PC-3 (cell line): ENCODE data around the gene PRRX2. TPM values are rescaled to one million over a fixed set of nuclear protein-coding genes. Genes with fewer than 3 reads are reported as not detected.
A peak's percentile ranks its signal among the peaks of the same experiment; 100 is the strongest.

Experiments
- ATAC-seq: fragments of 200-7000 bp; cut with Tn5 transposase; 2 replicates; pipeline ENCODE4 v1.9.1; 2020; ENCODE audit warnings: mild to moderate bottlenecking, moderate library complexity
- BruUV-seq: library from RNA; stranded (reverse); fragments of 400-500 nt; replicated peaks from 2 replicates; lab custom pipeline; 2021; lab: Mats Ljungman, UMichigan
- CTCF ChIA-PET: fragments of 300-600 bp; sonication (Branson Sonifier 250); formaldehyde crosslinking; loops from one replicate; lab custom pipeline; 2022; ENCODE audit warnings: antibody characterized with exemption; lab: Charles Lee
- POLR2A ChIA-PET: fragments of 300-600 bp; sonication (Branson Sonifier 250); formaldehyde crosslinking; loops from one replicate; lab custom pipeline; 2022; ENCODE audit warnings: antibody characterized with exemption; ENCODE audit not compliant: unreplicated experiment; lab: Charles Lee
- DNase-seq: peaks from one replicate; pipeline ENCODE4 v3.0.0-alpha.2; 2015
- H2AFZ ChIP-seq: fragments of 300-600 bp; sonication (generic); 2 replicates; pipeline ENCODE4 v1.6.0; 2016; ENCODE audit warnings: antibody characterized with exemption, low read length
- H3F3A ChIP-seq: fragments of 300-600 bp; sonication (generic); one replicate; pipeline ENCODE4 v1.6.0; 2017; ENCODE audit warnings: antibody characterized with exemption, low read length, control low read depth, mild to moderate bottlenecking; ENCODE audit not compliant: unreplicated experiment
- H3K27ac ChIP-seq: fragments of 300-600 bp; sonication (generic); 2 replicates; pipeline ENCODE4 v1.5.1; 2016; ENCODE audit warnings: mild to moderate bottlenecking, low read length
- H3K27me3 ChIP-seq: fragments of 300-600 bp; sonication (generic); 2 replicates; pipeline ENCODE4 v1.6.1; 2016; ENCODE audit warnings: low read length, mixed read lengths
- H3K36me3 ChIP-seq: fragments of 300-600 bp; sonication (generic); 2 replicates; pipeline ENCODE4 v1.6.1; 2016; ENCODE audit warnings: low read depth, mixed run types, low read length, mixed read lengths
- H3K4me1 ChIP-seq: fragments of 300-600 bp; sonication (generic); 2 replicates; pipeline ENCODE4 v1.5.1; 2016; ENCODE audit warnings: low read length; ENCODE audit not compliant: insufficient read depth
- H3K4me2 ChIP-seq: fragments of 300-600 bp; sonication (generic); 2 replicates; pipeline ENCODE4 v1.6.0; 2016; ENCODE audit warnings: low read length
- H3K4me3 ChIP-seq: fragments of 300-600 bp; sonication (generic); 2 replicates; pipeline ENCODE4 v1.5.1; 2016; ENCODE audit warnings: mild to moderate bottlenecking, low read length, mixed read lengths
- H3K79me2 ChIP-seq: fragments of 300-600 bp; sonication (generic); 2 replicates; pipeline ENCODE4 v1.6.1; 2017; ENCODE audit warnings: low read length, mixed read lengths
- H3K9ac ChIP-seq: fragments of 300-600 bp; sonication (generic); 2 replicates; pipeline ENCODE4 v1.6.0; 2016; ENCODE audit warnings: mild to moderate bottlenecking, low read length
- H3K9me2 ChIP-seq: fragments of 300-600 bp; sonication (generic); replicated peaks from 2 replicates; pipeline ENCODE4 v1.6.1; 2016; ENCODE audit warnings: mixed run types, low read length, mixed read lengths
- H3K9me3 ChIP-seq: fragments of 300-600 bp; sonication (generic); 2 replicates; pipeline ENCODE4 v1.6.1; 2016; ENCODE audit warnings: low read length, mixed read lengths
- H4K20me1 ChIP-seq: fragments of 300-600 bp; sonication (generic); 2 replicates; pipeline ENCODE4 v1.6.1; 2016; ENCODE audit warnings: low read length, mixed read lengths
- EZH2 ChIP-seq: fragments of 300-600 bp; sonication (generic); IDR thresholded peaks from one replicate; pipeline ENCODE4 v1.6.1; 2017; ENCODE audit warnings: antibody characterized with exemption, mild to moderate bottlenecking, low read length; ENCODE audit not compliant: unreplicated experiment
- EZH2phosphoT487 ChIP-seq: fragments of 300-600 bp; sonication (generic); IDR thresholded peaks from 2 replicates; pipeline ENCODE4 v1.6.1; 2018; ENCODE audit warnings: mild to moderate bottlenecking, antibody characterized with exemption, low read length, borderline replicate concordance
- intact Hi-C: fragments of 100-400 bp; cut with micrococcal nuclease; formaldehyde crosslinking; loops from 2 replicates; pipeline ENCODE4 v1.9.0; 2023
- total RNA-seq: library from RNA; depleted of rRNA; stranded (reverse); fragments of >200 nt; gene quantifications from 2 replicates; pipeline ENCODE4 v1.2.3, GENCODE V29; 2014
- TF ChIP-seq, protein P1 (sequence below): fragments of 300-600 bp; sonication (generic); conservative IDR thresholded peaks from 2 replicates; pipeline ENCODE4 v1.5.1; 2017; ENCODE audit warnings: antibody characterized with exemption, low read depth, mild to moderate bottlenecking, low read length

Gene PRRX2
- total RNA-seq, 1 experiment from 2014 or later: 0.47 TPM

DNA sequence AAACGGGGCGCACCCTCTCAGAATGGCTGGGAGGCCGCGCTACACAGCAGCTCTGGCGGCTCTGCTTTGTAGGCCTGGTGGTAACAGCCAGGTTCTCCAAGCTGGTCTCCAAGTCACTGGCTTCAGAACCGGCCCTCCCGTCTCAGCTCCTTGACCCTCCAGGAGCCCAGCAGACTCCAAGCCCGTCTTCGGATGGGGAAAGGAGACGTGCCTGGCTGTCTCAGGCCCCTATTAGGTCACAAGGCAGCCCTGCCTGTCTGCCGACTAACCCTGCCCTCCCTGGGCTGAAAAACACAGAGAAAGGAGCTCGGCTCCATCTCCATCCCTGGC, 25.7 kb upstream of the PRRX2 start:
- Histone ChIP-seq H3K4me3 (no peak overlapping the region), H3K4me2 (no peak overlapping the region), H3K4me1 (peaks cover 3% of the 10 kb centered on the region; the same call in 1 of the 2 replicates), H3K27ac (no peak overlapping the region), H3K9me2 (no peaks in the 10 kb centered on the region), H3K9ac (no peak overlapping the region), H3K9me3 (no peaks in the 10 kb centered on the region), H3K36me3 (no peaks in the 10 kb centered on the region), H3F3A (no peaks in the 10 kb centered on the region), H4K20me1 (no peaks in the 10 kb centered on the region), H2AFZ (no peak overlapping the region), H3K79me2 (peaks cover 25% of the 10 kb centered on the region), H3K27me3 (no peaks in the 10 kb centered on the region)
- no TSS peak for BruUV-seq
- ATAC-seq (no peak), DNase-seq (no peak)
- intact Hi-C loops: no loop called here
- ChIA-PET POLR2A (no interaction called here), CTCF (interaction anchor here (0.5 kb wide), 1 partner anchor 16 kb away, joined by 3 read pairs; no protein-coding TSS in a partner anchor)
- TF ChIP-seq EZH2: no peak
- TF ChIP-seq, protein P1, sequence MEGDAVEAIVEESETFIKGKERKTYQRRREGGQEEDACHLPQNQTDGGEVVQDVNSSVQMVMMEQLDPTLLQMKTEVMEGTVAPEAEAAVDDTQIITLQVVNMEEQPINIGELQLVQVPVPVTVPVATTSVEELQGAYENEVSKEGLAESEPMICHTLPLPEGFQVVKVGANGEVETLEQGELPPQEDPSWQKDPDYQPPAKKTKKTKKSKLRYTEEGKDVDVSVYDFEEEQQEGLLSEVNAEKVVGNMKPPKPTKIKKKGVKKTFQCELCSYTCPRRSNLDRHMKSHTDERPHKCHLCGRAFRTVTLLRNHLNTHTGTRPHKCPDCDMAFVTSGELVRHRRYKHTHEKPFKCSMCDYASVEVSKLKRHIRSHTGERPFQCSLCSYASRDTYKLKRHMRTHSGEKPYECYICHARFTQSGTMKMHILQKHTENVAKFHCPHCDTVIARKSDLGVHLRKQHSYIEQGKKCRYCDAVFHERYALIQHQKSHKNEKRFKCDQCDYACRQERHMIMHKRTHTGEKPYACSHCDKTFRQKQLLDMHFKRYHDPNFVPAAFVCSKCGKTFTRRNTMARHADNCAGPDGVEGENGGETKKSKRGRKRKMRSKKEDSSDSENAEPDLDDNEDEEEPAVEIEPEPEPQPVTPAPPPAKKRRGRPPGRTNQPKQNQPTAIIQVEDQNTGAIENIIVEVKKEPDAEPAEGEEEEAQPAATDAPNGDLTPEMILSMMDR: no peak
- TF ChIP-seq EZH2phosphoT487: no peak

DNA sequence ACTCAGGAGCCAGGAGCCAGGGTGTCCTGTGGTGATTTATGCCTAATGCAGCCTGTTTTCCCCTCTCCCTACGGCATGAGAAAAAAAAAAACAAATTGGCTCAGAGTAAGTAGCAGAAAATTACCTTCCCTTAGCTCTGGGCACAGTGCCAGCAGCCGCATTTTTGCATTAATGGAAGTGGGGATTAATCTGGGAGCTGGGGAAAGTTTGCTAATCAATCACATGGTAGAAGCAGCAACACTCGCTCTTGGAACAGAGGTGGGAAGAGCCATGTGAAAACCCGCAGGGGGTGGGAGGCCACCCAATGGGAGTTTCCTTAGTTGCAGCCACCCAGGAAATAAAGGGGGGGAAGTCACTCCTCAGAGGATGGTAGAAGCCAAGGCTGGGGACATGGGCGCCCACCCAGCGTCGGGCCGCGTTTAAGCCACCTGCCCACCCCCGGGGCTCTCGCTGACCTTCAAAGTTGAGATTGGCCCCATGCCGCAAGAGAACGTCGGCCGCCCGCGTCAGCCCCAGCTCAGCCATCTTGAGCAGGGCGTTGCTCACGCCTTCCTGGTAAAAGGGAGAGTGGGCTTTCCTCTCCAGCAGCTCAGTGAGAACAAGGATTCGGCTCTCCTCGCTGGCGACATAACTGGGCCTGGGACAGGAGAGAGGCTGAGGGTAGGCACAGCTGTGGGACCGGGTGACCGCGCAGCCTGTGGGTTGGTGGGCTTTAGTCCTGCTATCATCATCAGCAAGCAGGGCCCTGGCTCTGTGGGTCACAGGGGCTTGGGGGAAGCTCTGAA, 25.2 kb upstream of the PRRX2 start:
- Histone ChIP-seq H4K20me1 (no peaks in the 10 kb centered on the region), H3K9ac (0 out of 2 replicates have a peak overlapping the region, but pooled peaks have one; percentile 89), H3K27ac (no peak overlapping the region), H3K4me3 (peak overlapping the region; percentile 97), H3K9me2 (no peaks in the 10 kb centered on the region), H2AFZ (no peak overlapping the region), H3K4me2 (peak overlapping the region; percentile 97), H3K9me3 (no peaks in the 10 kb centered on the region), H3F3A (no peaks in the 10 kb centered on the region), H3K4me1 (peaks cover 3% of the 10 kb centered on the region; the same call in 1 of the 2 replicates), H3K79me2 (peaks cover 25% of the 10 kb centered on the region), H3K36me3 (no peaks in the 10 kb centered on the region), H3K27me3 (no peaks in the 10 kb centered on the region)
- ATAC-seq (no peak), DNase-seq (no peak)
- intact Hi-C loops: no loop called here
- POLR2A ChIA-PET: interaction anchor here (0.6 kb wide), 1 partner anchor 473 kb away, joined by 5 read pairs; no protein-coding TSS in a partner anchor
- TF ChIP-seq EZH2phosphoT487 (no peak), EZH2 (no peak)
- TF ChIP-seq, protein P1: no peak
- CTCF ChIA-PET: interaction anchor here (0.5 to 0.6 kb wide), 3 partner anchors 15 to 1228 kb away, joined by 3 to 4 read pairs (median 3); no protein-coding TSS in a partner anchor
- BruUV-seq: no TSS peak
